PC-3 (cell line): ENCODE measurements around the gene EXD3. TPM values are rescaled to one million over a fixed set of nuclear protein-coding genes. Genes with fewer than 3 reads are reported as not detected.

ENCODE experiments used
- ATAC-seq: fragments of 200-7000 bp; cut with Tn5 transposase; 2 replicates; pipeline ENCODE4 v1.9.1; 2020; ENCODE audit warnings: mild to moderate bottlenecking, moderate library complexity
- BruUV-seq: library from RNA; stranded (reverse); fragments of 400-500 nt; replicated peaks from 2 replicates; lab custom pipeline; 2021; lab: Mats Ljungman, UMichigan
- CTCF ChIA-PET: fragments of 300-600 bp; sonication (Branson Sonifier 250); formaldehyde crosslinking; loops from one replicate; lab custom pipeline; 2022; ENCODE audit warnings: antibody characterized with exemption; lab: Charles Lee
- POLR2A ChIA-PET: fragments of 300-600 bp; sonication (Branson Sonifier 250); formaldehyde crosslinking; loops from one replicate; lab custom pipeline; 2022; ENCODE audit warnings: antibody characterized with exemption; ENCODE audit not compliant: unreplicated experiment; lab: Charles Lee
- DNase-seq: peaks from one replicate; pipeline ENCODE4 v3.0.0-alpha.2; 2015
- H2AFZ ChIP-seq: fragments of 300-600 bp; sonication (generic); 2 replicates; pipeline ENCODE4 v1.6.0; 2016; ENCODE audit warnings: antibody characterized with exemption, low read length
- H3F3A ChIP-seq: fragments of 300-600 bp; sonication (generic); one replicate; pipeline ENCODE4 v1.6.0; 2017; ENCODE audit warnings: antibody characterized with exemption, low read length, control low read depth, mild to moderate bottlenecking; ENCODE audit not compliant: unreplicated experiment
- H3K27ac ChIP-seq: fragments of 300-600 bp; sonication (generic); 2 replicates; pipeline ENCODE4 v1.5.1; 2016; ENCODE audit warnings: mild to moderate bottlenecking, low read length
- H3K27me3 ChIP-seq: fragments of 300-600 bp; sonication (generic); 2 replicates; pipeline ENCODE4 v1.6.1; 2016; ENCODE audit warnings: low read length, mixed read lengths
- H3K36me3 ChIP-seq: fragments of 300-600 bp; sonication (generic); 2 replicates; pipeline ENCODE4 v1.6.1; 2016; ENCODE audit warnings: low read depth, mixed run types, low read length, mixed read lengths
- H3K4me1 ChIP-seq: fragments of 300-600 bp; sonication (generic); 2 replicates; pipeline ENCODE4 v1.5.1; 2016; ENCODE audit warnings: low read length; ENCODE audit not compliant: insufficient read depth
- H3K4me2 ChIP-seq: fragments of 300-600 bp; sonication (generic); 2 replicates; pipeline ENCODE4 v1.6.0; 2016; ENCODE audit warnings: low read length
- H3K4me3 ChIP-seq: fragments of 300-600 bp; sonication (generic); 2 replicates; pipeline ENCODE4 v1.5.1; 2016; ENCODE audit warnings: mild to moderate bottlenecking, low read length, mixed read lengths
- H3K79me2 ChIP-seq: fragments of 300-600 bp; sonication (generic); 2 replicates; pipeline ENCODE4 v1.6.1; 2017; ENCODE audit warnings: low read length, mixed read lengths
- H3K9ac ChIP-seq: fragments of 300-600 bp; sonication (generic); 2 replicates; pipeline ENCODE4 v1.6.0; 2016; ENCODE audit warnings: mild to moderate bottlenecking, low read length
- H3K9me2 ChIP-seq: fragments of 300-600 bp; sonication (generic); replicated peaks from 2 replicates; pipeline ENCODE4 v1.6.1; 2016; ENCODE audit warnings: mixed run types, low read length, mixed read lengths
- H3K9me3 ChIP-seq: fragments of 300-600 bp; sonication (generic); 2 replicates; pipeline ENCODE4 v1.6.1; 2016; ENCODE audit warnings: low read length, mixed read lengths
- H4K20me1 ChIP-seq: fragments of 300-600 bp; sonication (generic); 2 replicates; pipeline ENCODE4 v1.6.1; 2016; ENCODE audit warnings: low read length, mixed read lengths
- CTCF ChIP-seq: fragments of 300-600 bp; sonication (generic); conservative IDR thresholded peaks from 2 replicates; pipeline ENCODE4 v1.5.1; 2017; ENCODE audit warnings: antibody characterized with exemption, low read depth, mild to moderate bottlenecking, low read length
- EZH2 ChIP-seq: fragments of 300-600 bp; sonication (generic); IDR thresholded peaks from one replicate; pipeline ENCODE4 v1.6.1; 2017; ENCODE audit warnings: antibody characterized with exemption, mild to moderate bottlenecking, low read length; ENCODE audit not compliant: unreplicated experiment
- EZH2phosphoT487 ChIP-seq: fragments of 300-600 bp; sonication (generic); IDR thresholded peaks from 2 replicates; pipeline ENCODE4 v1.6.1; 2018; ENCODE audit warnings: mild to moderate bottlenecking, antibody characterized with exemption, low read length, borderline replicate concordance
- intact Hi-C: fragments of 100-400 bp; cut with micrococcal nuclease; formaldehyde crosslinking; loops from 2 replicates; pipeline ENCODE4 v1.9.0; 2023
- total RNA-seq: library from RNA; depleted of rRNA; stranded (reverse); fragments of >200 nt; gene quantifications from 2 replicates; pipeline ENCODE4 v1.2.3, GENCODE V29; 2014

The EXD3 gene
- total RNA-seq, 1 experiment from 2014 or later, result 1.9 TPM

- no peaks in the 10 kb centered on the region for H3F3A ChIP-seq
- no peak for ATAC-seq
- ChIA-PET POLR2A (no interaction called here), CTCF (no interaction called here)
- H3K9me3 ChIP-seq, result no peaks in the 10 kb centered on the region
- no peak overlapping the region for H3K4me2 ChIP-seq
- H3K4me1 ChIP-seq, result no peaks in the 10 kb centered on the region
- H3K9ac ChIP-seq, result no peak overlapping the region
- DNase-seq, result no peak
- no peak overlapping the region for H3K27ac ChIP-seq
- H3K79me2 ChIP-seq, result no peaks in the 10 kb centered on the region
- no peak overlapping the region for H2AFZ ChIP-seq
- TF ChIP-seq EZH2phosphoT487, result no peak
- no peak for TF ChIP-seq CTCF
- no peak for TF ChIP-seq EZH2
- no peaks in the 10 kb centered on the region for H3K27me3 ChIP-seq
- H3K4me3 ChIP-seq, result no peak overlapping the region
- no peaks in the 10 kb centered on the region for H3K9me2 ChIP-seq
- H4K20me1 ChIP-seq, result no peaks in the 10 kb centered on the region
- H3K36me3 ChIP-seq, result no peaks in the 10 kb centered on the region
- intact Hi-C loops, result no loop called here
- BruUV-seq, result no TSS peak
These were observed 56.0 kb downstream of the EXD3 start for GRCh38 chr9:137366891-137367381.

GRCh38 chr9:137366445-137366810 is 56.5 kb downstream of the EXD3 start:
- CTCF ChIA-PET, result no interaction called here
- Histone ChIP-seq H3K4me3 (no peak overlapping the region), H3K9me3 (no peaks in the 10 kb centered on the region), H4K20me1 (no peaks in the 10 kb centered on the region), H3K9me2 (no peaks in the 10 kb centered on the region), H2AFZ (no peak overlapping the region), H3K27ac (no peak overlapping the region), H3K36me3 (no peaks in the 10 kb centered on the region), H3K4me1 (no peaks in the 10 kb centered on the region), H3K79me2 (no peaks in the 10 kb centered on the region), H3K9ac (no peak overlapping the region), H3K27me3 (no peaks in the 10 kb centered on the region), H3K4me2 (no peak overlapping the region), H3F3A (no peaks in the 10 kb centered on the region)
- DNase-seq (no peak), ATAC-seq (no peak)
- POLR2A ChIA-PET, result no interaction called here
- no TSS peak for BruUV-seq
- intact Hi-C loops, result no loop called here
- no peak for TF ChIP-seq EZH2phosphoT487
- no peak for TF ChIP-seq CTCF
- no peak for TF ChIP-seq EZH2

GRCh38 chr9:137365552-137366444 is 57.2 kb downstream of the EXD3 start:
- Histone ChIP-seq H3K4me2 (no peak overlapping the region), H3K36me3 (no peaks in the 10 kb centered on the region), H2AFZ (no peak overlapping the region), H3K4me3 (no peak overlapping the region), H3F3A (no peaks in the 10 kb centered on the region), H3K9me2 (no peaks in the 10 kb centered on the region), H3K9ac (no peak overlapping the region), H3K79me2 (no peaks in the 10 kb centered on the region), H3K9me3 (no peaks in the 10 kb centered on the region), H3K4me1 (no peaks in the 10 kb centered on the region), H4K20me1 (no peaks in the 10 kb centered on the region), H3K27me3 (no peaks in the 10 kb centered on the region), H3K27ac (no peak overlapping the region)
- ATAC-seq (no peak), DNase-seq (no peak)
- no TSS peak for BruUV-seq
- intact Hi-C loops, result no loop called here
- ChIA-PET CTCF (no interaction called here), POLR2A (no interaction called here)
- TF ChIP-seq CTCF (no peak), EZH2phosphoT487 (no peak), EZH2 (no peak)
